ENCODE data around the gene FANCL.
"Not testable (repeated sequence)": the region's sequence is repeated elsewhere in the genome, so short reads cannot be mapped to it uniquely, and the experiment has no call there.

FANCL gene

DNA sequence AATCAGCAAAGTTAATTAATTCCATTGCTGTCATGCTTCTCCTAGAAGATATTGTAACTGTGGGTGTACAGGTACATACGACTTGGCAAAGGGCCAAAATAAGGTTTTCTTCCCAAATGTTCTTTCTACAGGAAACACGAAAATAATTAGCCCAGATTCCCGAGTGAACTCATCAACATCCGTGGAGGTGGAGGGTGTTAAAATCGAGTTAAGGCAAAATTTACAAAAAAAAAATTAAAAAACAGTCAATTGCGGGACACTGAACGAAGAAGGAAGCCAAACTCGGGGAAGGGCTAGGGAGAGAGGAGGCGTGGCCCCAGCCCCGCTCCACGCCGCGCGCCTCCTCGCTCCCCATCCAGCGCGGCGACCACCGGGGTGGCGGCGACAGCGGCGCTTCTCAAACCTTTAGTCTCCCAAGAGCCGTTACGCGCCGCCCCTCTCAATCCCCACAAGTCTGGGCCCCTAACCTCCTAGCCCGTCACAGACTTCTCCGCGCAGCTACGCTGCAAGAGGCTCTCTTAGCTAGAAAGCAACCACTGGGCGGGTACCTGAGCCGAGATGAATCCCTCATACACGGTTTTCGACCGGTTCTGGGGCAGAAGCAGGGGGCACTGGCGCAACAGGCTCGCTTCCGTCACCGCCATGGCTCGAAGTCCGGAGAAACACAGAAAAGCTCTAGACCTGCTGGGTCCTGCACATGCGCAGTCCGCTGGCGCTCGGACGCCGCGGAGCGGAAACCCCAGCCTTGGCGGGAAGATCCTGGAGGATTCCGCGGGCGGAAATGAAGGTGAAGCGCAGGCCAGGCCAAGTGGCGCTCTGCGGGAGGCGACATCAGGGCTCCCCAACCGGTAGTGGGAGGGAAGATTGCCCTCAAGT is at the start of gene FANCL:
FANCL (minus strand) TSS at position 656 of the 876 bp plus-strand sequence; CDS start at position 644, 12 bp downstream.
- DNase-seq: peak; percentile 77

GRCh38 chr2:58289029-58289428 is 47.9 kb upstream of the FANCL start:
- no peak for DNase-seq

GRCh38 chr2:58283931-58284330 is 42.8 kb upstream of the FANCL start:
- no peak for DNase-seq

GRCh38 chr2:58275144-58275543 is 34.0 kb upstream of the FANCL start:
- DNase-seq: not testable (repeated sequence)

- no peak for DNase-seq
Measured at GRCh38 chr2:58271826-58272225, 30.7 kb upstream of the FANCL start.

GRCh38 chr2:58268685-58269084 is 27.6 kb upstream of the FANCL start:
- DNase-seq: no peak

- DNase-seq: no peak
Measured at GRCh38 chr2:58266211-58266610, 25.1 kb upstream of the FANCL start.

DNA sequence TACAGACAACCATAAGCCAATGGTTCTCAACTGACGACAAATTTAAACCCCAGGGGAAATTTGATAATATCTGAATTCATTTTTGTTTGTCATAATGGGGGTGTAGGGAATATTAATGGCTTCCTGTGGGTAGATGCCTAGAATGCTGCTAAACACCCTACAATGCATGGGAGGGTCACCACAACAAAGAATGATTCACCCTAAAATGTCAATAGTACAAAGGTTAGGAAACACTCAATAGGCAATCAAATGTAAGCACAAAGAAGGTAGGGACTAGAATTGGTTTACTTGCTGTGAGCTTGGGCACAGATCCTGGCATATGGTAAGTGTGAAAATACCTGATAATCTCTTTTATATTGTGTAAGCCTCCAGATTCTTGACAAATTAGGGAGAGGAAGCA is 20.1 kb upstream of the FANCL start:
- DNase-seq: no peak

- DNase-seq: peak; percentile 19
Measured at GRCh38 chr2:58258456-58258855, 17.3 kb upstream of the FANCL start.

DNA sequence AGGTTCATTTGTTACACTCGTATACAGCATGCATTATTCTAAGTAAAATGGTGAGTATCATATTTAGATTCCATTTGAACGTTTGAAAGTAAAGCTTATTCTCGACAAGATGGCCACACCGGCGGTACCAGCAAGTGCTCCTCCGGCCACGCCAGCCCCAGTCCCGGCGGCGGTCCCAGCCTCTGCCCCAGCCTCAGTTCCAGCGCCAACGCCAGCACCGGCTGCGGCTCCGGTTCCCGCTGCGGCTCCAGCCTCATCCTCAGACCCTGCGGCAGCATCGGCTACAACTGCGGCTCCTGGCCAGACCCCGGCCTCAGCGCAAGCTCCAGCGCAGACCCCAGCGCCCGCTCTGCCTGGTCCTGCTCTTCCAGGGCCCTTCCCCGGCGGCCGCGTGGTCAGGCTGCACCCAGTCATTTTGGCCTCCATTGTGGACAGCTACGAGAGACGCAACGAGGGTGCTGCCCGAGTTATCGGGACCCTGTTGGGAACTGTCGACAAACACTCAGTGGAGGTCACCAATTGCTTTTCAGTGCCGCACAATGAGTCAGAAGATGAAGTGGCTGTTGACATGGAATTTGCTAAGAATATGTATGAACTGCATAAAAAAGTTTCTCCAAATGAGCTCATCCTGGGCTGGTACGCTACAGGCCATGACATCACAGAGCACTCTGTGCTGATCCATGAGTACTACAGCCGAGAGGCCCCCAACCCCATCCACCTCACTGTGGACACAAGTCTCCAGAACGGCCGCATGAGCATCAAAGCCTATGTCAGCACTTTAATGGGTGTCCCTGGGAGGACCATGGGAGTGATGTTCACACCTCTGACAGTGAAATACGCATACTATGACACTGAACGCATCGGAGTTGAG is 10.4 kb upstream of the FANCL start:
- not testable (repeated sequence) for DNase-seq

DNA sequence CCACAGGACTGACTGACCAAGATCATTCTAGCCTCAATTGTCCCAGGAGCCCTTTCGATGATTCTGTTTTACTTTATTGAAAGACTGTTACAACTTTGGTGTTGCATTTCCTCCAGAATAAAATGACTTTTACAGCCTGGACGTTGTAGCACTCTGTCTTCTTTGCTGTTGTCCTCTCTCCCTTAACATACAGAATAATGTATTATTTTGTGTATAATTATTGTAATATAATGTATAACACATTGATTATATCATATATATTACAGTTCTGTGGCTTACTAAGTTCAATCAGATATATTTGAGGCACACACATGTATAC is 380 bp upstream of the FANCL start:
- no peak for DNase-seq

DNA sequence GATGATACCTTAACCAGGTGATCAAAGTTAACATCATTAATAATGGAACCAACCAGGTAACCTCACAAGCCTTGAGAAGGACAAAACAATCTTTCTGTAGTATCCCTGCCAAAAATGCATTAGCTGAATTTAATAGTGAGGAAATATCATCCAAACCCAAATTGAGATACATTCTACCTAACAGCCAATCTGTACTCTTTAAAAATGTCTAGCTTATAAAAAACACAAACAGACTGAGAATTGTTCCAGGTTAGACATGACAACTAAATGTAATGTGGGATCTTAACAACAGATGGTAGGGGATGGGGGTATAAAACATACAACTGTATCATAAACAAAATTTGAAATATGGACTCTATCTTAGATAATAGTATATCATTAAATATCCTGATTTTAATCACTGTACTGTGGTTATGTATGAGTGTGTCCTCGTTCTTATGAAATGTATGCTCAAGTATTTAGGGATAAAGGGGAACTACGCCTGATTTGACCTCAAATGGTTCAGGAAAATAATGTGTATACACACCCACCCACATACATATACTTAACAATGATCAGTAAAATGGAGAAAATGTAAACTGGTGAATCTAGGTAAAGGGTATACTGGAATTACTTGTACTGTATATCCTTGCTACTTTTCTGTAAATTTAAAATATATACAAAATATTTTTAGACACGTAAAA is 1.7 kb downstream of the FANCL start:
- no peak for DNase-seq

DNA sequence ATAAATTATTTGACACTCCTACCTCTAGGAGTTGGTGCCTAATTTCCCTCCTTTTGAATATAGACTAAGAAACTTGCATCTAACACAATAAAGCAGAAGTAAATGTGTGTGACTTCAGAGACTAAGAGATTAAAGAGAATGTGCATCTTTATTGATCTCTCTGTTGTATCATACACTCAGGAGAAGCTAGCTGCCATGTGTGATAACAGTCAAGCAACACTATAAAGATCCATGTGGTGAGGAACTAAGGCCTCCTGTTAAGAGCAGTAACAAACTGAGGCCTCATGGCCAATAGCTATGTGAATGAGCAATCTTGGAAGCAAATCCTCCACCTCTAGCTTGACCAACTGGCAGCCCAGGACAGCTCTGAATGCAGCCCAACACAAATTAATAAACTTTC is 3.4 kb downstream of the FANCL start:
- no peak for DNase-seq

- no peak for DNase-seq
Measured at GRCh38 chr2:58235984-58236383, 5.1 kb downstream of the FANCL start.

DNA sequence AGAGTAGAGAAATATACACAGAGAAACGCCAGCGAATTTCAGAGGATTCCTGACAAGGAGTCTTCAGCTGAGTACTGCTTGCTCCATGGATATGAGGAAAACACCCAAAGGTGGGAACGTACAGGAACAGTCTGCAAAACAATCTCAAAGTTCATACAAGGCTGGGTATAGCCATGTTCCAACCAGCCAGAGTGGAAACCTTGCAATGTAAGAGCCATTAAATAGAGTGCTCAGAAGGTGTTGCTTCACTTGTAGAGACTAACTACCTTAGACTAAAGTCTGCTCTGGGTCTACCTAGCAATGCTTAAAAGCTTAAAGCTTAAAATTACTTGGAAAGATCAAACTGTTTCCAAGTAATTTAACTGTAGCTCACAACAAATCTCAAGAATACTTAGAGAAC is 6.0 kb downstream of the FANCL start:
- no peak for DNase-seq

GRCh38 chr2:58228299-58228698 is 12.8 kb downstream of the FANCL start:
- no peak for DNase-seq

- no peak for DNase-seq
Measured at GRCh38 chr2:58227171-58227917, 13.8 kb downstream of the FANCL start.

DNA sequence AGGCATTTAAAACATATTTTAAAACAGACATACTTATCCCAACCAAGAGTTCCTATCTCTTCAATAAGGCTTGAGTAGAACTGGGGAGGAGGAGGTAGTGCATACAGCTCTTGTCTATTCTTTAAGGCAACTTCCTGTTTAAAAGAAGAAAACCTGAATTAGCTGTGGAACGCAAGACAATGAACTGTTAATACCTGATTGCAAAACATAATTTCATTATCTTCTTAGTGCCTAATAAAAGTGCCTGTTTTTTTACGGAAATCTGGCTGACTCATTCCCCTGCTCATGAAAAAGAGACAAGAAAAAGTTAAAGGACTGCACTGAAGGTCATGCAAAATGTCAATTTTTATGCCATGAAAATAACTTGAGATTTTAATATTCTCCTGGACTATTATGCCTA is 19.2 kb downstream of the FANCL start:
- DNase-seq: no peak

- no peak for DNase-seq
Measured at GRCh38 chr2:58215429-58215828, 25.7 kb downstream of the FANCL start.

DNA sequence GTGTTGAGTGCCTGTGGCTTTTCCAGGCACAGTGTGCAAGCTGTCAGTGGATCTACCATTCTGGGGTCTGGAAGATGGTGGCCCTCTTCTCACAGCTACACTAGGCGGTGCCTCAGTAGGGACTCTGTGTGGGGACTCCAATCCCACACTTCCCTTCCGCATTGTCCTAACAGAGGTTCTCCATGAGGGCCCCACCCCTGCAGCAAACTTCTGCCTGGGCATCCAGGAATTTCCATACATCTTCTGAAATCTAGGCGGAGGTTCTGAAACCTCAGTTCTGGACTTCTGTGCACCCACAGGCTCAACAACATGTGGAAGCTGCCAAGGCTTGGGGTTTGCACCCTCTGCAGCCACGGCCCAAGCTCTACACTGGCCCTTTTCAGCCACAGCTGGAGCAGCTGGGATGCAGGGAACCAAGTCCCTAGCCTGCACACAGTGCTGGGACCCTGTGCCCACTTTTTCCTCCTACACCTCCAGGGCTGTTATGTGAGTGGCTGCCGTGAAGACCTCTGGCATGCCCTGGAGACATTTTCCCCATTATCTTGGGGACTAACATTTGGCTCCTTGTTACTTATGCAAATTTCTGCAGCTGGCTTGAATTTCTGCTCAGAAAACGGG is 30.1 kb downstream of the FANCL start:
- not testable (repeated sequence) for DNase-seq

- DNase-seq: no peak
Measured at GRCh38 chr2:58207189-58207588, 33.9 kb downstream of the FANCL start.

DNA sequence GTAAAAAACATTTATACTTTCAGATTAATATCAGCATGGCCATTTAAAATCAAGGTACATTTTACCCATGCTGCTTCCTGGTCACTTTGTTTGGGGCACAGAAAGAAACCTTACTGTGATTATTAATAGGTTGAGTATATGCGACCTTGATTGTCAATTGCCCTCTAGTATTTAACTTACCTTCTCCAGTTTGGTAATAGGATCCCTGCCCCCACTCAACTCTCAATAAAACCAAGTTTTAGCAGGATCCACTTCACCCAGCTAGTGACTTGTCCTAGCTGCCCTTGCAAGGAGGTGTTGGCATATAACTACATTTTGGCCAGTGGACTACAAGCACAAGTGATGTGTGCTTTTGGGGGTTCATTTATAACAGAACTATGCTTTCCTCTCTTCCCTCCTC is 34.3 kb downstream of the FANCL start:
- no peak for DNase-seq

Measured in stimulated activated CD4-positive, alpha-beta T cell treated with anti-CD3 and anti-CD28 coated beads, Interleukin-4, amount 100 ng/mL, for 24 hours (primary cell).